T-helper 2 cell treated with Interferon-gamma antibody and Interleukin-4, amounts not matched to agents 5 μg/mL and 100 μg/mL, for 36 hours (primary cell): ENCODE measurements around the gene TSPAN2.

Experiments used
- DNase-seq: peaks from one replicate; pipeline ENCODE4 v3.0.0; 2021; ENCODE audit warnings: low spot score
- H3K27ac Mint-ChIP-seq: one replicate; pipeline ENCODE4 v1.8.0; 2021; ENCODE audit warnings: mild to moderate bottlenecking, mixed read lengths
- H3K27me3 Mint-ChIP-seq: one replicate; pipeline ENCODE4 v1.8.0; 2021; ENCODE audit warnings: low read depth, mixed read lengths
- H3K36me3 Mint-ChIP-seq: one replicate; pipeline ENCODE4 v1.8.0; 2021; ENCODE audit warnings: low read depth, mixed read lengths
- H3K4me1 Mint-ChIP-seq: one replicate; pipeline ENCODE4 v1.8.0; 2021; ENCODE audit warnings: low read depth, mixed read lengths
- H3K4me3 Mint-ChIP-seq: one replicate; pipeline ENCODE4 v1.8.0; 2022; ENCODE audit warnings: mild to moderate bottlenecking, moderate library complexity, mixed read lengths
- H3K9me3 Mint-ChIP-seq: one replicate; pipeline ENCODE4 v1.8.0; 2021; ENCODE audit warnings: mixed read lengths

Gene TSPAN2

DNA sequence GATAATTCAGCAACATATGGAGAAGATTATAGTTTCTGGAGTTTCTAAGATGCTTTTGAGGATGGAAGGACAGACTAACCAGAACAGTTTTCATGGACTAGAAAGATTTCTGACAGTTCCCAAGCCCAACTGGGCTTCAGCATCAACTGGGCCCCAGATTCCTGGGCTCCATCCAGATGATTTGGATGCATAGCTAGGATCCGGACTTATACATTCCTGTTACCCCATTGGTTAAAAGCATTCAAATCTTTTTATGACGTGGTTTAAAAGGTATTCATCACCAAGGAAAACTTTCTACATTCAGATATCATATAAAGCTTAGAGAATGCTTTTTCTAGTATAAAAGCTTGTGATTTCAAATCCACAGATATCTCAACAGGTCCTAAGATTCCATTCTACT is 30.0 kb downstream of the TSPAN2 start:
- H3K36me3 Mint-ChIP-seq, result peaks cover 7% of the 10 kb centered on the region
- peaks cover 10% of the 10 kb centered on the region for H3K27me3 Mint-ChIP-seq
- peaks cover 37% of the 10 kb centered on the region for H3K4me1 Mint-ChIP-seq
- peaks cover 13% of the 10 kb centered on the region for H3K9me3 Mint-ChIP-seq
- no peak overlapping the region for H3K27ac Mint-ChIP-seq
- H3K4me3 Mint-ChIP-seq, result no peak overlapping the region
- no peak for DNase-seq

DNA sequence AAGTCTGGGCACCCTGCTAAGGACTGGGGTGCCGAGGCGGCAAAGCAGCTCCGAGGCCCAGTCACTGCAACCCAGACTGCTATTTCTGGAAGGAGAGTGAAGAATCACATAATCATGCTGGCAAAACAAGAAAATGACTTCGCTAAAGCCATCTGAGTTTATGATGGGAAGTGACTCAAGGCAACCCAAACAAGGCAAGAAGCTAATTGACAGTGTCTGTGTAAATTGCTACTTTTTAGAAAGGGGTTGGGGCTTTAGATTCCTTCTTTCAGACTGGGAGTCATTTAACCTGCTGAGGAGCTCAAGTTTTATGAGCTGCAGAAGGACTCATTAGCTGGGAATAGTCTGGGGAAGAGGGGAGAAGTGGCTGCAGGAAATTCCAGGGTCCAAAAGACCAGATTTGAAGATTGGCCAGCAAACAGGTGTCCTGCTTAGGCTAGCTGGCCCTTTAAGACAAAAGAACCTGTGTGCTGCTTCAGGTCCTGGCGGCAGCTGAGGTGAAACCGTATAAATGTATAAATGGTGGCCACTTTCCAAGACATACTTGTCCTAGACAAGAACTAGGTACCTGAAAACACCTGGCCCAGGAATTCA is 31.5 kb downstream of the TSPAN2 start:
- Mint-ChIP-seq H3K4me3 (no peak overlapping the region), H3K4me1 (peaks cover 22% of the 10 kb centered on the region), H3K27me3 (peaks cover 13% of the 10 kb centered on the region), H3K9me3 (no peaks in the 10 kb centered on the region), H3K36me3 (no peaks in the 10 kb centered on the region), H3K27ac (no peak overlapping the region)
- DNase-seq, result no peak

DNA sequence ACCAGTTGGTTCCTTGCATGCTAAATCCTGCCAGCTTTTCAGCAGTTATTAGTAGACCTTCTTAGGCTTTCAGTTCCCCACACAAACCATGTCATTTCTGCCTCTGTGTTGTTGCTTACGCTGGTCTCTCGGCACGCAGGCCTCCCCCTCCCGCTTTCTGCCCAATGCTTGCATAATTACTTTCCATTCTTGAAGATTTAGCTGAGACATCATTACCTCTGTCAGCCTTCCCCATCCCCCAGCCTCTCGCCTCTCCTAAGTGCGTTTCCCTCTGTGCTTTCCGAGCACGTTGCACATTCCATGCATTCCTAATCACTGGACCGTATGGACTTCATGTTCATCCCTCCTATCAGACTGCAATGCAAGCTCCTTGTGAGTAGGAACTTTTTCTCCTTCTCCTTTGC is 32.9 kb downstream of the TSPAN2 start:
- Mint-ChIP-seq H3K27me3 (peaks cover 13% of the 10 kb centered on the region), H3K9me3 (no peaks in the 10 kb centered on the region), H3K4me3 (no peak overlapping the region), H3K27ac (no peak overlapping the region), H3K4me1 (peaks cover 9% of the 10 kb centered on the region), H3K36me3 (no peaks in the 10 kb centered on the region)
- DNase-seq, result no peak

DNA sequence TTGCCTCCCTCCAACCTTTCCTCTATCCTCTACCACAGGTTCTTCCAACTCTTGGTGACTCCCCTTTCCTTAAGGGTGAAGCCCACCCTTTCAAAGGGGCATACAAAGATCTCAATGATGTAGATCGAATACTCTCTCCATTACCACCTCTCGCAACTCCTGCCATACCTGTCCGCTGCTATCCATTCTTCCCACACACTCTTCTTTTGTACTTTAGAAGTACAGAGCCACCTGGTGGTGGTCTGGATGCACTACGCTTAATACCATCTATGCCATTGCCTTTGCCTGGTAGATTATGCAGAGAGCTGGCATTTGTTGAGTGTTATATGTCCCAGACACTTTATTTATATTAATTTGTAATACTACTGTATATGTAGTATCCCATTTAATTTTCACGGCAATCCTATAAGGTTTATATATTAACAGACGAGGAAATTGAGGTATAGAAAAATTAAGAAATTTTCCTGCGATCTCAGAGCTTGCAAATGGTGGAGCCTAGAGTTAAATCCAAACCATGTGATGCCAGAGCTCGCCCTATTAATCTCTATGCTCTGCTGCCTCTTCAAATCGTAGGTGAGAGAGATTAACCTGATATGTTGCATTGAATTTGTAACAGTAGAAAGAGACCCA is 36.7 kb downstream of the TSPAN2 start:
- no peaks in the 10 kb centered on the region for H3K9me3 Mint-ChIP-seq
- peak; percentile 22 for DNase-seq
- H3K27ac Mint-ChIP-seq, result no peak overlapping the region

DNA sequence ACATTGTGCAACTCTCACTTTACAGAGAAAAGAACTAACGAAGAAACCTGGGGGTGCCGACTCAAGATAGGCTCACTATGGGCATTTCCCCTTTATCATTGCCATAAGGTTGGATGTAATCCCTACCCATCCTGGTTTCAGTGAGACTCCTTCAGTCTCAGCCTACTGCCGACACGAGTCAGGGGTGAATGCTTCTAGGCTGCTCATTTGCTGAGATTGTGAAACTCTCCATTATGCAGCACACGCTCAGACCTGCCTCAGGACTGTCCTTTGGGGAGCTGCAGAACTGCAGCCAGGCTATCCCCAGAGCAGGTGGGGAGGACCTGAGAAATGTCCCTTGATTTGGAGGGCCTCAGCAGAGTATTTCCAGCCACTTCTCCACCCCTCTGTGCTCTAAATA is 37.5 kb downstream of the TSPAN2 start:
- DNase-seq, result no peak
- H3K36me3 Mint-ChIP-seq, result no peaks in the 10 kb centered on the region
- no peak overlapping the region for H3K27ac Mint-ChIP-seq
- peaks cover 8% of the 10 kb centered on the region for H3K27me3 Mint-ChIP-seq
- H3K4me1 Mint-ChIP-seq, result peaks cover 5% of the 10 kb centered on the region
- H3K4me3 Mint-ChIP-seq, result no peak overlapping the region
- H3K9me3 Mint-ChIP-seq, result no peaks in the 10 kb centered on the region

More for the DNA sequence above, 36.7 kb downstream of the TSPAN2 start:
- H3K4me1 Mint-ChIP-seq, result peaks cover 5% of the 10 kb centered on the region
- H3K4me3 Mint-ChIP-seq, result no peak overlapping the region
- H3K36me3 Mint-ChIP-seq, result no peaks in the 10 kb centered on the region
- H3K27me3 Mint-ChIP-seq, result peaks cover 8% of the 10 kb centered on the region

DNA sequence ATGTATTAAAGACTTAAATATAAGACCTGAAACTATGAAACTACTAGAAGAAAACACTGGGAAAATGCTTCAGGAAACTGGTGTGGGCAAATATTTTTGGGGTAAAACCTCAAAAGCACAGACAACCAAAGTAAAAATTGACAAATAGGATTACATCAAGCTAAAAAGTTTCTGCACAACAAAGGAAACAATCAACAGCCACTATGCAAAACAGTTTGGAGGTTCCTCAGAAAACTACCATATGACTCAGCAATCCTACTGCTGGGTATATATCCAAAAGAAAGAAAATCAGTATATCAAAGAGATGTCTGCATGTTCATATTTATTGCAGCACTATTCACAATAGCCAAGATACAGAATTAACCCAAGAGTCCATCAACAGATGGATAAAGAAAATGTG is 42.6 kb downstream of the TSPAN2 start:
- no peaks in the 10 kb centered on the region for H3K36me3 Mint-ChIP-seq
- H3K9me3 Mint-ChIP-seq, result peaks cover 8% of the 10 kb centered on the region
- H3K4me1 Mint-ChIP-seq, result peaks cover 7% of the 10 kb centered on the region
- peaks cover 11% of the 10 kb centered on the region for H3K27me3 Mint-ChIP-seq
- no peak overlapping the region for H3K4me3 Mint-ChIP-seq
- H3K27ac Mint-ChIP-seq, result no peak overlapping the region
- no peak for DNase-seq

DNA sequence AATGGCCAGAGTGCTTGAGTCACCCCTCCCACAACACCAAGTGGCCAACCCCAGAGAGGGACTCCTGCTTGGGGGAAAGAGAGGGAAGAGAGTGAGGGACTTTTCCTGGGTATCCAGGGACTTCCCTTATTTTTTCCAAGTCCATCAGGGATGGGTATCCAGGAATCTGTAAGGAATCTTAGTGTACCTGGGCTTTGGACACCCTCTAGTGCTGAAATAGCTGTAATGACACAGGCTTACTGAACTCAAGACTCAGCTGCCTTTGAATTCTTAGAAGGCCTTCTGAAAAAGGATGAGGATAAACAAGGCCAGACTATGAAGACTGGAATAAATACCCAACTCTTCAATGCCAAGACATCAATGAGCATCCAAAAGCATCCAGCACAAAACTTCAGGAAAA is 47.6 kb downstream of the TSPAN2 start:
- no peak overlapping the region for H3K27ac Mint-ChIP-seq
- DNase-seq, result no peak
- peaks cover 2% of the 10 kb centered on the region for H3K4me1 Mint-ChIP-seq
- peaks cover 8% of the 10 kb centered on the region for H3K9me3 Mint-ChIP-seq
- no peak overlapping the region for H3K4me3 Mint-ChIP-seq
- H3K27me3 Mint-ChIP-seq, result peaks cover 11% of the 10 kb centered on the region
- no peaks in the 10 kb centered on the region for H3K36me3 Mint-ChIP-seq

DNA sequence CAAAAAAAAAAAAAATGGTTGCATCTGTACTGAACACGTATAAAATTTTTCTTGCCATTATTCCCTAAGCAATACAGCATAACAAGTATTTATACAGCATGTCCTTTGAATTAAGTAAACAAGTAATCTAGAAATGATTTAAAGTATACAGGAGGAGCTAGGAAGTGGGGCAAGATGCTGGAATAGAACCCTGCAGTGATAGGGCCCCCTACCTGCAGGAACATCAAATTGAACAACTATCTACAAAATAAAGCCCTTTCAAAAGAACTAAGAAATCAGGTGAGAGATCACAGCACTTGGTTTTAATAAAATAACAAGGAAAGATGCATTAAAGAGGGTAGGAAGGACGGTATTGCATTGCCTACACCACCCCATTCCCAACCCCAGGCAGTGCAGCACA is 48.8 kb downstream of the TSPAN2 start:
- Mint-ChIP-seq H3K36me3 (no peaks in the 10 kb centered on the region), H3K27ac (no peak overlapping the region), H3K4me1 (no peaks in the 10 kb centered on the region), H3K27me3 (peaks cover 15% of the 10 kb centered on the region), H3K4me3 (no peak overlapping the region), H3K9me3 (no peaks in the 10 kb centered on the region)
- no peak for DNase-seq

DNA sequence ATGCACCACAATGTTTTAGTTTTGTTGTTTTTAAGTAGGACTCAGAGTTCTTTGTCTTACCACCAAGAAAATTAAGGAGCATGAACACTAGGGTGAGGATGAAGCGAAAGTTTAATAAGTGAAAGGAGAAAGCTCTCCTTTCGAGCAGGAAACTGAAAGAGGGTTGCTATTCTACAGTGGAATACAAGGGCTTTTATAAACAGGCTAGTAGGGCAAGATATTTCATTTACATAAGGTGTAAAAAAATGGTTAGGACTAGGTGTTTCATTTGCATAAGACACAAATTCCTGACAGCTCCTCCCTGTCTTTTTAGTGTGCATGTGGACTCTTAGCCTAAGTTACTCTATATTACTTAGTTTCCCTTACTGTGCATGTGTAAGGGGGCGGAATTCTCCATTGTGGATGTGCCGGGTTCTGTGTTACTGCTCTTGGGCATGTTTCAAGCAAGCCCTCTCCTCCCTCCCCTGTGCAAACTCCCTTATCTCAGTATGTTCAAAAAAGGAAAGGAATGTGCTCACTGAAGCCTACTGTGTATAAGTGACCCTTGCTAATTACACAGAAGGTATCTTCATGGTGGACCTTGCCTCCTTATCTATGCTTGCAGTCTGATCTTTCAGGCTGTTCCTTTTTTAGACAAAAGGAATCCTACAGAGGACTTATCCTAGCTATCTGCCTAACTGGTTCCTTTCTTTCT is 52.3 kb downstream of the TSPAN2 start:
- H3K4me1 Mint-ChIP-seq, result no peaks in the 10 kb centered on the region
- H3K4me3 Mint-ChIP-seq, result no peak overlapping the region
- DNase-seq, result no peak
- no peak overlapping the region for H3K27ac Mint-ChIP-seq
- no peaks in the 10 kb centered on the region for H3K9me3 Mint-ChIP-seq
- H3K27me3 Mint-ChIP-seq, result peaks cover 6% of the 10 kb centered on the region
- no peaks in the 10 kb centered on the region for H3K36me3 Mint-ChIP-seq

DNA sequence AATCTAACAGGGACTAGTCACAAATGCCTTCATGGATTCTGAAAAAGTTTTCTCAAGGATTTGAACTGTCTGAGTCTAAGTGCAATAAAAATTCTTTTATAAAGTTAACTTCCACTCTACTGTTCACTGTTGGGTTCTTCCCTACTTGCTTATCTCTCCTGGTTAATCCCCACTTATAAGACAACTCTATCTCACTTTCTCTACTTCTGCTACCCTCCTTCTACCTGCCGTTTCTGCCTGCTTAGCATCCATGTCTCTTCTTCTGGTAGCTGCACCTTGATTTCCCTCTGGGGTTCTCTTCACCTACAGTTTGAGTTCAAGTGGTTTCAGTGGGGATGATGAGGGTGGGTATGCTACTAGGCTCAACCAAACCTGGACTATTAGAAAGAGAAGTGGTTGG is 53.7 kb downstream of the TSPAN2 start:
- no peaks in the 10 kb centered on the region for H3K4me1 Mint-ChIP-seq
- peaks cover 11% of the 10 kb centered on the region for H3K27me3 Mint-ChIP-seq
- no peak overlapping the region for H3K27ac Mint-ChIP-seq
- H3K9me3 Mint-ChIP-seq, result no peaks in the 10 kb centered on the region
- DNase-seq, result no peak
- no peaks in the 10 kb centered on the region for H3K36me3 Mint-ChIP-seq
- no peak overlapping the region for H3K4me3 Mint-ChIP-seq

DNA sequence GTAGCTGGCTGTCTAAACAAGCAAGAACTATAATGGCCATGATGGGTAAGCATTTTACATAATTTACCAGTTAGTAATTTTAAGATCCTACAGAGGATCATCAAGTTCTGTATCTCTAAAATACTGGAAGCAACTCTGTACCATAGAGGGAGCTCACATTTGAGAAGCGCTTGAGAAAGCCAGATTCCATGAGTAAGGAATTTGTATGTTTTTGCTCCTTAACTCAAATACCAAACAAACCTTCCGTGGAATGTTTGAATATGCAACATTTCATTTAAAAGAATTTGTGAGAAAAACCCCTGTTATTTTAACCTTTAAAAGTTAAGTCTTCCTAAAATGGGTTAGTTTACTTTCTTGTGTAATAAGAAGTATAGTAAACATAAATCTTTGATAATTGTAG is 57.7 kb downstream of the TSPAN2 start:
- Mint-ChIP-seq H3K4me1 (no peaks in the 10 kb centered on the region), H3K27ac (no peak overlapping the region), H3K36me3 (no peaks in the 10 kb centered on the region), H3K9me3 (no peaks in the 10 kb centered on the region), H3K4me3 (no peak overlapping the region), H3K27me3 (peaks cover 13% of the 10 kb centered on the region)
- DNase-seq, result no peak

DNA sequence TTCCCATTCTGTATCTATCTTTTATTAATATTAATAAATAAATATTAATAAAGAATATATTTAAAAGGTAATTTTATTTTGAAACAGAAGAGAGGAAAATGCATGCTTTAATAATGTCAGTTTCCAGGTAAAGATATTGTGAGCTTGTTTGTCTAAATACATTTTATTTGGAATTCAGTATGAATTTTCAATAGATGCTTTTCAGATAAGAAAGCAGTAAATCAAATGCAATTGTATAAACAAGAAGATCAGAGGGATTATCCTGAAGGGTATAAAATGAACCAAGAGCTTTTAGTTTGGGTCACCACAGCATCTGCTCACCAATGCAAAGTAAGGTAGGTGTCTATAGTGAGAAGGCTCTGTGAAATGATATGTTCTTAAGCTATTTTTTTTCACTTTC is 59.8 kb downstream of the TSPAN2 start, which contains the start of gene TSHB:
Gene TSHB, plus strand, starts transcription at position 301 of the 400 bp plus-strand sequence. CDS start 3,537 bp downstream, outside the sequence.
- peaks cover 10% of the 10 kb centered on the region for H3K27me3 Mint-ChIP-seq
- DNase-seq, result no peak
- no peaks in the 10 kb centered on the region for H3K4me1 Mint-ChIP-seq
- H3K9me3 Mint-ChIP-seq, result no peaks in the 10 kb centered on the region
- no peaks in the 10 kb centered on the region for H3K36me3 Mint-ChIP-seq
- no peak within 1 kb of the TSS for H3K27ac Mint-ChIP-seq
- no peak within 1 kb of the TSS for H3K4me3 Mint-ChIP-seq

DNA sequence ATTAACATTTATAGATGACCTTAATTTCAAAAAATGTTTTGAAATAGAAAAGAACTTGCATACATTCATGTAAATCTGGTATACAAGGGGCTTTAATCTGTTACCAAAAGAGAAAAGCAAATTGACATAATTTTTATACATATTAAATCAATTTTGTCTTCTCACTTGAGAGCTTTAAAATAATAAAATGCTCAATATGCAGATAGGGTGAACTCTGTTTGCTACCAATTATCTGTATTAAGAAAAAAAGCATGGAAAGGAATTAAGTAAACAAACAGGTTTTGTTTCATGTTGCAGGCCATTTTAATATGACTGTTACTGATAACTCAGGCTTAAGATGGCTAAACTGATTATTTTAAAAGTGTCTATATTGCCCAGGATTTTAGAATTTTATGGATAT is 65.7 kb downstream of the TSPAN2 start:
- no peaks in the 10 kb centered on the region for H3K9me3 Mint-ChIP-seq
- H3K4me3 Mint-ChIP-seq, result no peak overlapping the region
- no peak for DNase-seq
- H3K27me3 Mint-ChIP-seq, result peaks cover 4% of the 10 kb centered on the region
- no peaks in the 10 kb centered on the region for H3K36me3 Mint-ChIP-seq
- no peak overlapping the region for H3K27ac Mint-ChIP-seq
- no peaks in the 10 kb centered on the region for H3K4me1 Mint-ChIP-seq

DNA sequence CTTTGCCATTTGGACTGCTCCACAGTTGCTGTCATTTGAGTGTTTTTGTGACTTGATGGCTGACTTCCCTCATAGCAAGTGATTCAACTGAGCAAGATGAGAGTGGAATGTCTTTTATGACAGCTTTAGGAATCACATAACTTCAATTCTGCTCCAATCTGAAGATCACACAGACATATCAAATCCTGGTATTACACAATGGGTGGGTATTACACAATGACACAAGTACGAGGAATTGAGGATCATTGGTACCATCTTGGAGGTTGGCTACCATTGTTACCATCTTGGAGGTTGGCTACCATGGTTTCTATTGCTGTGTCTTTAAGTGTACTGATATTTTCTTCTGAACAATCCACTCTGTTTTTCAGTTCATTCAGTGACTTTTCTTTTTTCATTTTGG is 68.2 kb downstream of the TSPAN2 start:
- Mint-ChIP-seq H3K27me3 (peaks cover 4% of the 10 kb centered on the region), H3K4me3 (no peak overlapping the region), H3K27ac (no peak overlapping the region), H3K4me1 (no peaks in the 10 kb centered on the region), H3K9me3 (no peaks in the 10 kb centered on the region), H3K36me3 (no peaks in the 10 kb centered on the region)
- no peak for DNase-seq
